Activated CD4-positive, alpha-beta T cell treated with anti-CD3 and anti-CD28 coated beads for 36 hours (primary cell): ENCODE data around the gene WDPCP. TPM values are rescaled to one million over a fixed set of nuclear protein-coding genes. Genes with fewer than 3 reads are reported as not detected.
A peak's percentile ranks its signal among the peaks of the same experiment; 100 is the strongest.
"Not testable (repeated sequence)": the region's sequence is repeated elsewhere in the genome, so short reads cannot be mapped to it uniquely, and the experiment has no call there.

Experiments
- ATAC-seq: fragments of 200-7000 bp; cut with Tn5 transposase; one replicate; pipeline ENCODE4 v1.10.0; 2021; ENCODE audit warnings: mild to moderate bottlenecking, moderate library complexity
- CTCF ChIA-PET: fragments of 350-600 bp; sonication (Branson Sonifier 250); formaldehyde crosslinking; loops from one replicate; lab custom pipeline; 2021; ENCODE audit warnings: antibody characterized with exemption; lab: Charles Lee
- POLR2A ChIA-PET: fragments of 350-600 bp; sonication (Branson Sonifier 250); formaldehyde crosslinking; loops from one replicate; lab custom pipeline; 2021; ENCODE audit warnings: antibody characterized with exemption, inconsistent platforms; lab: Charles Lee
- DNase-seq: peaks from one replicate; pipeline ENCODE4 v3.0.0-alpha.2; 2020
- H3K27ac Mint-ChIP-seq: one replicate; pipeline ENCODE4 v1.8.0; 2021; ENCODE audit warnings: mixed read lengths
- H3K27me3 Mint-ChIP-seq: one replicate; pipeline ENCODE4 v1.8.0; 2021; ENCODE audit warnings: mixed read lengths
- H3K36me3 Mint-ChIP-seq: one replicate; pipeline ENCODE4 v1.8.0; 2021; ENCODE audit warnings: low read depth, mixed read lengths
- H3K4me1 Mint-ChIP-seq: one replicate; pipeline ENCODE4 v1.8.0; 2021; ENCODE audit warnings: mixed read lengths
- H3K4me3 Mint-ChIP-seq: one replicate; pipeline ENCODE4 v1.8.0; 2021; ENCODE audit warnings: mild to moderate bottlenecking, moderate library complexity, mixed read lengths
- H3K9me3 Mint-ChIP-seq: one replicate; pipeline ENCODE4 v1.8.0; 2021; ENCODE audit warnings: low read depth, mixed read lengths
- intact Hi-C, 2 experiments: fragments of 100-400 bp; cut with DNase I in 1 of 2; cut with micrococcal nuclease in 1 of 2; formaldehyde crosslinking; loops; one replicate each; pipeline versions ENCODE4 v1.14.2 to v1.15.1; 2022 to 2024; cut with DNase I, micrococcal nuclease
- total RNA-seq, 2 experiments: library from RNA; stranded (reverse); gene quantifications; one replicate each; pipeline ENCODE4 v1.2.3, GENCODE V29; 2021

WDPCP gene
- total RNA-seq, 2 experiments from 2014 or later = 6.5 to 8.2 TPM

DNA sequence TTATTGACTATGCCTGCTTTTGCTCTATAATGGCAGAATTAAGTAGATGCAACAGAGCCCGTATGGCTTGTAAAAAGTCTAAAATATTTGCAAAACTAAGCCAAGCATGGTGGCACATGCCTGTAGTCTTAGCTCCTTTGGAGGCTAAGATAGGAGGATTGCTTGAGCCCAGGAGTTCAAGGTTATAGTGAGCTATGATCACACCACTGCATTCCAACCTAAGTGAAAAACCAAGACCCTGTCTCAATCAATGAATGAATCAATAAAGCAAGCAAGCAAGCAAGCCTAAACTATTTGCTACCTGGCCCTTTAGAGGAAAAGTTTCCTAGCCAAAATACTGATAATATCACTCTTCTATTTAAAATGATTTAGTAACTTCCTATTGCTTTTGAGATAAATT lies 277.7 kb downstream of the WDPCP start:
- POLR2A ChIA-PET = no interaction called here
- peaks cover 27% of the 10 kb centered on the region for H3K9me3 Mint-ChIP-seq
- no peak for DNase-seq

DNA sequence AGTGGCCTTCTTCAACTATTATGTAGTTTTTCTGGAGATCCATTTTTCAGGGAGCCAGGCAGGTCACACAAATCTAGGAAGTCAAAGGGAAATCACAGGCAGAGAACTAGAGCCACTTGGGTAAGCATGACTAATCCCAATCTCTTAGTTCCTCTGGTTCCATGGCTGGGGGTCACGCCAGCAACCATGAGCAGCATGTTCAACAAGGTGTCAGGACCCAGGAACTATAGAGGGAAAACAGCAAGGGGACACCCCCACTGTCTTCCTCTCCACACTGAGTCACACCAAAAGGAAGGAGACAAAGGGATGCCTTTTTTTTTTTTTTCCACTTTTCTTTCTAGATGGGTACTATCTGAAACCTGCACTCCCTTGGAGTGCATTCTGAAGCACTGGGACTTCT lies 286.8 kb downstream of the WDPCP start:
- ChIA-PET CTCF (no interaction called here), POLR2A (no interaction called here)
- intact Hi-C loops = no loop called here
- no peaks in the 10 kb centered on the region for H3K4me1 Mint-ChIP-seq
- DNase-seq (peak; percentile 7), ATAC-seq (no peak)
- H3K36me3 Mint-ChIP-seq = peaks cover 60% of the 10 kb centered on the region
- no peak overlapping the region for H3K4me3 Mint-ChIP-seq
- no peak overlapping the region for H3K27ac Mint-ChIP-seq
- H3K27me3 Mint-ChIP-seq = no peaks in the 10 kb centered on the region
- H3K9me3 Mint-ChIP-seq = peaks cover 68% of the 10 kb centered on the region

More for the DNA sequence above, 277.7 kb downstream of the WDPCP start:
- no peak for ATAC-seq
- intact Hi-C loops = no loop called here
- peaks cover 47% of the 10 kb centered on the region for H3K36me3 Mint-ChIP-seq
- no peaks in the 10 kb centered on the region for H3K4me1 Mint-ChIP-seq
- H3K27me3 Mint-ChIP-seq = no peaks in the 10 kb centered on the region
- CTCF ChIA-PET = no interaction called here
- no peak overlapping the region for H3K4me3 Mint-ChIP-seq
- no peak overlapping the region for H3K27ac Mint-ChIP-seq

DNA sequence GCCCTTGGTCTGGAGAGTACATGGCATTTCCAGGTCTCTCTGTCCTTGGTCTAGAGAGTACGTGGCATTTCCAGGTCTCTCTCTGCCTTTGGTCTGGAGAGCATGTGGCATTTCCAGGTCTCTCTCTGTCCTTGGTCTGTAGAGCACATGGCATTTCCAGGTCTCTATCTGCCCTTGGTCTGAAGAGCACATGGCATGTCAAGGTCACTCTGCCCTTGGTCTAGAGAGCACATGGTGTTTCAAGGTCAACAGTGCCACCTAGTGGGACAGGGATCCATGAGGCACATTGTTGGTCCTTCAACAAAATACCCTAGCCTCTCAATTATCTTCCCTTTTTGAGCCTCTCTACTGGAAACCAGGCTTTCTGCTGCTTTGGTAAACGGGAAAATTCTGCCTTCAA lies 287.4 kb downstream of the WDPCP start:
- ChIA-PET POLR2A (no interaction called here), CTCF (no interaction called here)
- DNase-seq = peak; percentile 20
- Mint-ChIP-seq H3K36me3 (peaks cover 59% of the 10 kb centered on the region), H3K4me1 (no peaks in the 10 kb centered on the region), H3K9me3 (peaks cover 67% of the 10 kb centered on the region), H3K27me3 (no peaks in the 10 kb centered on the region), H3K27ac (no peak overlapping the region), H3K4me3 (no peak overlapping the region)
- no peak for ATAC-seq
- intact Hi-C loops = no loop called here

DNA sequence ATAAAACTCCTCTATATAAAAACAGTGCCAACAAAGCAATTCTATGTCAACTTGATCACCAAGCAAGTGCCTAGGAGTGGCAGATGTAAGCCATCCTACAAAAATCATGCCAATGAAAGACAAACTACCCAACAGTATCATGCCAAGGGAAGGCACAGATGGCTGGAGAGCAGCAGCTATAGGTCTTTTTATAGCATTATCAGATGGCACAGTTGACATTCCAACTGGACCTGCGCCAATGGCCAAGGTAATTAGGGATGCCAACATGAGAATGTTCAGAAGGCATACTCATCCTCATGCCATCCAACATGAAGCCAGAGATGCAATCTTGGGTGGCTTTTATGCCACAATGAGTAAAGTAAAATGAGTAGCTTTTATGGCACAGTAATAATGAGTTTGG lies 300.3 kb downstream of the WDPCP start:
- peaks cover 42% of the 10 kb centered on the region for H3K9me3 Mint-ChIP-seq
- H3K27me3 Mint-ChIP-seq = no peaks in the 10 kb centered on the region
- intact Hi-C loops = no loop called here
- no peak overlapping the region for H3K4me3 Mint-ChIP-seq
- no peak for DNase-seq
- no peaks in the 10 kb centered on the region for H3K4me1 Mint-ChIP-seq
- ChIA-PET POLR2A (no interaction called here), CTCF (interaction anchor here (0.7 kb wide), 1 partner anchor 1093 kb away, joined by 3 read pairs; no protein-coding TSS in a partner anchor)
- H3K36me3 Mint-ChIP-seq = peaks cover 15% of the 10 kb centered on the region
- no peak overlapping the region for H3K27ac Mint-ChIP-seq
- no peak for ATAC-seq

DNA sequence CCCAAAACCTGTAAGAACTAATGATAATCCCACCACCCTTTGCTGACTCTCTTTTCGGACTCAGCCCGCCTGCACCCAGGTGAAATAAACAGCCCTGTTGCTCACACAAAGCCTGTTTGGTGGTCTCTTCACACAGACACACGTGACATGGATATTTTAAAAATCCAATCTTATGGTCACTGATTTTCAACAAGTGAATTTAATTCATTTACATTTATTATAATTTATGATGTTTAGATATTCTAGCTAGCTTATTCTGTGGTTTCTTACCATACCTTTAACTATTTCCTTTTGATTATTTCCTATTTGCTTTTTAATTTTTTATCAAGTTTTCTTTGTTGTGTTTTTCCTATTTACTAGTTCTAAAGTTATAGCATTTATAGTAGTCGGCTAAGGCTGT lies 301.8 kb downstream of the WDPCP start:
- intact Hi-C loops = not testable (repeated sequence)

DNA sequence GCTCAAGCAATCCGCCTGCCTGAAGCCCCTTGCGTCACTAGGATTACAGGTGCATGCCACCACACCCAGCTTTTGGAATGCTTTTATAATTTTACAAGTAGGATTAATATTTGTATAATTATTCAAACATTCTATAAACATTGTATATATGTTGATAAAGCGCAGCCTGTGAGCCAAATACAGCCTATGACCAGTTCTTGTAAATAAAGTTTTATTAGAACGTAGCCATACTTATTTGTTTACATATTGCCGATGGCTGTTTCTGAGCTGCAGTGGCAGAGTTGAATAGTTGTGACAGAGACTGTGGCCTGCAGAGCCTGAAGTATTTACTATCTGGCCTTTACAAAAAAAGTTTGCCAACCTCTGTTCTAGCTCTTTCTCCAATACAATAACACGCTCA lies 305.0 kb downstream of the WDPCP start:
- no peaks in the 10 kb centered on the region for H3K27me3 Mint-ChIP-seq
- H3K4me1 Mint-ChIP-seq = no peaks in the 10 kb centered on the region
- ChIA-PET POLR2A (no interaction called here), CTCF (no interaction called here)
- DNase-seq (no peak), ATAC-seq (no peak)
- no peak overlapping the region for H3K27ac Mint-ChIP-seq
- H3K36me3 Mint-ChIP-seq = peaks cover 18% of the 10 kb centered on the region
- intact Hi-C loops = no loop called here
- no peak overlapping the region for H3K4me3 Mint-ChIP-seq
- peaks cover 58% of the 10 kb centered on the region for H3K9me3 Mint-ChIP-seq

More for the DNA sequence above, 301.8 kb downstream of the WDPCP start:
- CTCF ChIA-PET, DNase-seq, H3K4me3 Mint-ChIP-seq, POLR2A ChIA-PET, H3K27ac Mint-ChIP-seq, H3K27me3 Mint-ChIP-seq, ATAC-seq, H3K4me1 Mint-ChIP-seq: not testable (repeated sequence)
- Mint-ChIP-seq H3K9me3 (peaks cover 41% of the 10 kb centered on the region), H3K36me3 (peaks cover 16% of the 10 kb centered on the region)

DNA sequence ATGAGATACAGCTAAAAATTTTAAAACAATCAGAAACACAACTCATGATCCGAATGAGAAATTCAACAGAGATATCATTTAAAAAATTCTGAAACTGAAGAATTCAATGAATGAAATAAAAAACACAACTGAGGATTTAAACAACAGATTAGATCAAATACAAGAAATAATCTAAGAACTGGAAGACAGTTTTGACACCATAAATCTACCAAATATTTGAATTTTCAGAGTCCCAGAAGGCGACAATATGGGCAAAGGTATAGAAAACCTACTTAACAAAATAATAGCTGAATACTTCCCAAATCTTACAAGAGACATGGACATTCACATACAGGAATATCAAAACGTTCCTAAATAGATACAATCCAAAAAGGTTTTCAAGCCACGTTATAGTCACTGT lies 315.7 kb downstream of the WDPCP start:
- DNase-seq = no peak
- H3K4me1 Mint-ChIP-seq = no peaks in the 10 kb centered on the region
- POLR2A ChIA-PET = no interaction called here

DNA sequence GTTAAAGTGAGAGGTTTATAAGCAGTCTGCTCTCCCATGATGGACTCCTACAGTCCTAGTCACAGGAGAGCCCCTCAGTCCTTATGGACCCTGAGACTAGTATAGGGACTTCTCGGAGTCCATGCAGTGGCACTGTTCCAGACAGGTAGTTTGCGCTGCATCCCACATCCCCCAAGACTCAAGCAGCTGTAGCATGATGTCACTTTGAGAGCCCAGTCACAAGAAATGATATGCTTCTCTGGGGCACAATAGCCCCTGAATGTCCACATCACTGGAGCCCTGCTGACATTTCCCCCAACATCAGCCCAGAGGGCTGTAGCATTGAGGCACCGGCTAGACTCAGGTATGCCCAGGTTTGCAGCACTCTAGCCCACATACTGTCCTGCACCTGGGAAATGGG lies 317.6 kb downstream of the WDPCP start:
- H3K27me3 Mint-ChIP-seq = no peaks in the 10 kb centered on the region

More for the DNA sequence above, 315.7 kb downstream of the WDPCP start:
- no peaks in the 10 kb centered on the region for H3K27me3 Mint-ChIP-seq
- CTCF ChIA-PET = interaction anchor here (0.6 kb wide), 1 partner anchor 16 kb away, joined by 5 read pairs; no protein-coding TSS in a partner anchor
- intact Hi-C loops = no loop called here
- H3K4me3 Mint-ChIP-seq = no peak overlapping the region
- H3K27ac Mint-ChIP-seq = no peak overlapping the region
- H3K9me3 Mint-ChIP-seq = peaks cover 56% of the 10 kb centered on the region
- ATAC-seq = no peak
- peaks cover 19% of the 10 kb centered on the region for H3K36me3 Mint-ChIP-seq

DNA sequence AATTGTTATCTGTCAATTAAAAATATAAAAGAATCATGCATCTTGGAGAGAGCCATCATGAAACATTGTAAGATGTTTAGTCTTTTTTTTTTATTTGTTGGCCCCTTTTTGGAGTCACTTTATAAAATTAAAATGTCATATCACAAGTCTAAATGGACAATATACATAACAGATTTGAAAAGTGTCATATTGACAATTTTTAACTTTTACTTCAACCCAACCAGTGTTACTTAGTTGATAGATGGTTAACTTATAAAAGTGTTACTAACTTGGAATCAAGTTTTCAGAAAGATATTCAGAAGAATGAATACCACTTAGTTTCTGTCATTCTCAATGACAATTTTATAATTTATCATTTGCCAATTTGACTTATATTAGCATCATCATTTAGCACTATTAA lies 319.3 kb downstream of the WDPCP start:
- intact Hi-C loops = no loop called here
- H3K27ac Mint-ChIP-seq = no peak overlapping the region
- H3K4me1 Mint-ChIP-seq = no peaks in the 10 kb centered on the region
- no peak for DNase-seq
- ChIA-PET POLR2A (no interaction called here), CTCF (no interaction called here)
- H3K9me3 Mint-ChIP-seq = peaks cover 37% of the 10 kb centered on the region
- ATAC-seq = no peak
- peaks cover 6% of the 10 kb centered on the region for H3K36me3 Mint-ChIP-seq
- H3K27me3 Mint-ChIP-seq = no peaks in the 10 kb centered on the region
- H3K4me3 Mint-ChIP-seq = no peak overlapping the region

More for the DNA sequence above, 317.6 kb downstream of the WDPCP start:
- ChIA-PET CTCF (no interaction called here), POLR2A (no interaction called here)
- no peak for DNase-seq
- H3K4me1 Mint-ChIP-seq = no peaks in the 10 kb centered on the region
- intact Hi-C loops = no loop called here
- no peak overlapping the region for H3K4me3 Mint-ChIP-seq
- ATAC-seq = no peak
- H3K27ac Mint-ChIP-seq = no peak overlapping the region
- H3K36me3 Mint-ChIP-seq = peaks cover 18% of the 10 kb centered on the region
- H3K9me3 Mint-ChIP-seq = peaks cover 44% of the 10 kb centered on the region

DNA sequence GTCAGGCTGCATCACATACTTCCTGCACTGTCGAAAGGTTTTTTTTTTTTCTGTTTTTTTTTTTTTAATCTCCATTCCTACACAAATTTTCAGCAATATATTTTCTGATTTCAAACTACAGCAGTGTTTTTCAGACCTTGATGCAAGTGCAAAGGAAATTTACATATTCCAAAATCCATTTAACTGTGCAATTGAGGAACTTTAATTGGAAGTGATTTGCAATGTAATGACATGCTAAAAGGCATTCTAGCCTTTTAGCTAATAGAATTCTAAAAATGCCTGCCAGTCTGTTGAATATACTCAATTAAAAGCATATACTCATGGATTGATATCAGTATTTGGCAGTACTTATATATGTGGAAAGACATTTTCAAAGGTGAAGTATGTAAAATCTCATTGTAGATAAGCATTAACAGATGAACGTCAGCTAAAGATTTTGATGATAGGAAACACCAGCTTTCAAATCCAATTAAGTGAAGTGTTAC lies 327.1 kb downstream of the WDPCP start:
- intact Hi-C loops = no loop called here
- Mint-ChIP-seq H3K27me3 (no peaks in the 10 kb centered on the region), H3K27ac (no peak overlapping the region), H3K4me1 (no peaks in the 10 kb centered on the region), H3K4me3 (no peak overlapping the region), H3K36me3 (no peaks in the 10 kb centered on the region), H3K9me3 (peaks cover 12% of the 10 kb centered on the region)
- ATAC-seq (no peak), DNase-seq (no peak)
- POLR2A ChIA-PET = no interaction called here
- CTCF ChIA-PET = no interaction called here

DNA sequence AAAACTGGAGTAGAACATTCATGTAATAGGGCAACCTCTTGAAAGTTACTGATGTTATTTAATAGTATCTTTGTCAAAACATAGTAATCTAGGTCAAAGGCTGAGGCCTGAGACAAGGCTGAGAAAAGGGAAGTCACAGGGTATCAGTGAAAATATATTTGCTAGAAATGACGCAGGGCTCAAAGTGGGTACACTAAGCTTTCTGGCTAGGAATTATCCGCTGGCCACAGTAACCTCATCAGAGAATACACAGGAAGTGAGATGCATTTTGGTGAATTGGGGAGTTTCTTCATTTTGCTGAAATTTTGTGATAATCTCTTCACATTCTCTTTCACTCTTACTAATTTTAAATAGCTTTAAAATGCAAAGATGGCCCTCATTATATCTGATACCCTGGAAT lies 330.8 kb downstream of the WDPCP start:
- intact Hi-C loops = no loop called here
- peaks cover 4% of the 10 kb centered on the region for H3K36me3 Mint-ChIP-seq
- POLR2A ChIA-PET = no interaction called here
- H3K4me1 Mint-ChIP-seq = no peaks in the 10 kb centered on the region
- CTCF ChIA-PET = interaction anchor here (0.7 kb wide), 1 partner anchor 95 kb away, joined by 3 read pairs; no protein-coding TSS in a partner anchor
- peaks cover 13% of the 10 kb centered on the region for H3K9me3 Mint-ChIP-seq
- no peak for ATAC-seq
- no peak for DNase-seq
- no peak overlapping the region for H3K27ac Mint-ChIP-seq
- no peaks in the 10 kb centered on the region for H3K27me3 Mint-ChIP-seq
- H3K4me3 Mint-ChIP-seq = no peak overlapping the region

DNA sequence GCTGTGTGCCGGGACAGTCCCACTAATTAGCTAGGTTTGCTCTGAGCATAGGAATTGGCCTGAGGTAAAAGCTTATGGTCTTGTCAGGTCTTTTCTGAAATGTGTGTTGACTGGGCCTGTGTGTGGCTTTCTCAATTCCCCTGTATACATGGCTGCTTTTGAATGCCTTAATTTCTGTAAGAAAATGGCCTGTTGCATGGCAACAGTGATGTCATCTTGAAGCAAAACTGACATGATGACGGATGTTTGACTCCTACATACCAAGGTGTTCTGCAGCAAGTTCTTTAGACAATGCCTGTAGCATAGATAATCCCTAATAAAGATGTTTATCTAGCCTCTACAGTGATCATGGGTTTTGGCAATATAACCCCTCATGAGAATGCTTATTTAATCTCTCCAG lies 339.1 kb downstream of the WDPCP start:
- H3K4me3 Mint-ChIP-seq = no peak overlapping the region
- POLR2A ChIA-PET = no interaction called here
- no peak overlapping the region for H3K27ac Mint-ChIP-seq
- intact Hi-C loops = no loop called here
- CTCF ChIA-PET = no interaction called here
- H3K27me3 Mint-ChIP-seq = no peaks in the 10 kb centered on the region
- ATAC-seq (no peak), DNase-seq (no peak)
- no peaks in the 10 kb centered on the region for H3K4me1 Mint-ChIP-seq
- peaks cover 18% of the 10 kb centered on the region for H3K36me3 Mint-ChIP-seq
- H3K9me3 Mint-ChIP-seq = peaks cover 36% of the 10 kb centered on the region
